Osteoblast (primary cell): ENCODE data around the gene TMEM202. TPM values are rescaled to one million over a fixed set of nuclear protein-coding genes. Genes with fewer than 3 reads are reported as not detected.
"Not testable (repeated sequence)": the region's sequence is repeated elsewhere in the genome, so short reads cannot be mapped to it uniquely, and the experiment has no call there.

Source experiments
- DNase-seq: peaks from one replicate; pipeline ENCODE4 v3.0.0; 2011; ENCODE audit warnings: low spot score, mixed read lengths; ENCODE audit not compliant: insufficient read length; ENCODE audit errors: missing footprints
- H2AFZ ChIP-seq: 2 replicates; pipeline ENCODE4 v1.6.0; 2011; ENCODE audit warnings: mild to moderate bottlenecking, low read length
- H3K27ac ChIP-seq: 2 replicates; pipeline ENCODE4 v1.5.1; 2011; ENCODE audit warnings: mild to moderate bottlenecking, low read depth, low read length, moderate library complexity
- H3K27me3 ChIP-seq: 2 replicates; pipeline ENCODE4 v1.6.0; 2012; ENCODE audit warnings: mild to moderate bottlenecking, control low read depth, inconsistent platforms, low read length, moderate library complexity; ENCODE audit not compliant: insufficient read depth
- H3K36me3 ChIP-seq: 2 replicates; pipeline ENCODE4 v1.5.1; 2011; ENCODE audit warnings: mild to moderate bottlenecking, low read length, control low read depth, moderate library complexity; ENCODE audit not compliant: insufficient read depth
- H3K4me1 ChIP-seq: 2 replicates; pipeline ENCODE4 v1.5.1; 2011; ENCODE audit warnings: mild to moderate bottlenecking, low read length, control low read depth, moderate library complexity; ENCODE audit not compliant: insufficient read depth
- H3K4me2 ChIP-seq: 2 replicates; pipeline ENCODE4 v1.6.0; 2011; ENCODE audit warnings: mild to moderate bottlenecking, low read length; ENCODE audit not compliant: insufficient read depth
- H3K4me3 ChIP-seq: fragments of 200-600 bp; sonication (generic); 3 replicates; pipeline ENCODE4 v1.5.1; 2012; ENCODE audit warnings: mild to moderate bottlenecking, low read length, inconsistent platforms; ENCODE audit not compliant: insufficient read depth
- H3K79me2 ChIP-seq: 2 replicates; pipeline ENCODE4 v1.6.0; 2012; ENCODE audit warnings: mild to moderate bottlenecking, low read length, control low read depth, inconsistent platforms; ENCODE audit not compliant: insufficient read depth
- H3K9me3 ChIP-seq: 2 replicates; pipeline ENCODE4 v1.5.1; 2011; ENCODE audit warnings: low read depth, low read length, control low read depth
- H4K20me1 ChIP-seq: 2 replicates; pipeline ENCODE4 v1.6.0; 2012; ENCODE audit warnings: mild to moderate bottlenecking, low read length, control low read depth; ENCODE audit not compliant: insufficient read depth
- total RNA-seq: library from RNA; depleted of rRNA; stranded (reverse); fragments of >200 nt; gene quantifications from 2 replicates; pipeline ENCODE4 v1.2.3, GENCODE V29; 2012
- TF ChIP-seq, protein P1 (sequence below): IDR thresholded peaks from 2 replicates; pipeline ENCODE4 v1.5.1; 2011; ENCODE audit warnings: mild to moderate bottlenecking, low read depth, low read length, moderate library complexity; ENCODE audit errors: extremely low read depth

Gene TMEM202
- total RNA-seq, 1 donor = not detected

DNA sequence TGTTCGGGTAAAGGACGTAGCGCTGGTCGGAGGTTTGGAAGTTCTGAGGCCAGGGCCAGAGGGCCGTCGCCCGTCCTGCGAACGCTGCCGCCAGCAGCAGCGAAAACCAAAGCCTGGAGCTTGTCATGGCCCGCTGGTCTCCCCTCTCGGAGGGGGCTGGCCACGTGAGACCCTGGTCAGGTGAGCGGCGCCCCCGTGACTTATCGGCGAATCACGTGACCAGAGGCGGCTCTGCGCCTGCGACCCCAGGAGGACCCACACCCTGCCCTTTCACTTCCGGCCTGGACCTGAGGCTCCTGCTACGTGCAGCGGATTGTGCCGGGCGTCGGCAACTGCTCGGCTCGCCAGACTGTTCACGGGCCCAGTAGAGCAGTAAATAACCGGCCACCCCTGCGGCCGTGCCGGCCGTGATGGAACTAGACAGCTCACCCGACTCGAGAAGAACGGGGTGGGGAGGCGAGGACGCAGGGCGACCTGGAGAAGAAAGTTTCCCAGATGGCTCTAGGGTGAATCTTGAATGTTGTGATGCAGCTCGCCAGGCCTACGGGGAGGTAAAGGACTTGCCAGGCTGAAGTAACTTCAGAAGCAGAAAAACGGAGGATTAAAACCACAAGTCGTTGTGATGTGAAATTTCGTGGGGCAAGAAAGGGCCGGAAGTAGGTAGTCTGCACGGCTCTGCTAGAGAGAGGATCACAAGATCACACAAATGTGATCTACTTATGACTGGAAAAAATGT is 22.1 kb upstream of the TMEM202 start, which contains the start of gene HEXA:
Gene HEXA (minus strand): TSS at position 169 of the 736 bp plus-strand sequence. CDS start 42 bp downstream, at position 127.
- Histone ChIP-seq H2AFZ (peak within 1 kb of the TSS; percentile 98), H3K79me2 (peaks cover 54% of the 10 kb centered on the region), H3K27me3 (peaks cover 2% of the 10 kb centered on the region), H4K20me1 (peaks cover 10% of the 10 kb centered on the region), H3K4me3 (peak within 1 kb of the TSS; percentile 82), H3K9me3 (no peaks in the 10 kb centered on the region), H3K36me3 (no peaks in the 10 kb centered on the region), H3K27ac (peak within 1 kb of the TSS; percentile 78), H3K4me2 (peak within 1 kb of the TSS; percentile 94), H3K4me1 (peaks cover 17% of the 10 kb centered on the region)
- TF ChIP-seq, protein P1, sequence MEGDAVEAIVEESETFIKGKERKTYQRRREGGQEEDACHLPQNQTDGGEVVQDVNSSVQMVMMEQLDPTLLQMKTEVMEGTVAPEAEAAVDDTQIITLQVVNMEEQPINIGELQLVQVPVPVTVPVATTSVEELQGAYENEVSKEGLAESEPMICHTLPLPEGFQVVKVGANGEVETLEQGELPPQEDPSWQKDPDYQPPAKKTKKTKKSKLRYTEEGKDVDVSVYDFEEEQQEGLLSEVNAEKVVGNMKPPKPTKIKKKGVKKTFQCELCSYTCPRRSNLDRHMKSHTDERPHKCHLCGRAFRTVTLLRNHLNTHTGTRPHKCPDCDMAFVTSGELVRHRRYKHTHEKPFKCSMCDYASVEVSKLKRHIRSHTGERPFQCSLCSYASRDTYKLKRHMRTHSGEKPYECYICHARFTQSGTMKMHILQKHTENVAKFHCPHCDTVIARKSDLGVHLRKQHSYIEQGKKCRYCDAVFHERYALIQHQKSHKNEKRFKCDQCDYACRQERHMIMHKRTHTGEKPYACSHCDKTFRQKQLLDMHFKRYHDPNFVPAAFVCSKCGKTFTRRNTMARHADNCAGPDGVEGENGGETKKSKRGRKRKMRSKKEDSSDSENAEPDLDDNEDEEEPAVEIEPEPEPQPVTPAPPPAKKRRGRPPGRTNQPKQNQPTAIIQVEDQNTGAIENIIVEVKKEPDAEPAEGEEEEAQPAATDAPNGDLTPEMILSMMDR = no peak
- DNase-seq = peak; percentile 95

DNA sequence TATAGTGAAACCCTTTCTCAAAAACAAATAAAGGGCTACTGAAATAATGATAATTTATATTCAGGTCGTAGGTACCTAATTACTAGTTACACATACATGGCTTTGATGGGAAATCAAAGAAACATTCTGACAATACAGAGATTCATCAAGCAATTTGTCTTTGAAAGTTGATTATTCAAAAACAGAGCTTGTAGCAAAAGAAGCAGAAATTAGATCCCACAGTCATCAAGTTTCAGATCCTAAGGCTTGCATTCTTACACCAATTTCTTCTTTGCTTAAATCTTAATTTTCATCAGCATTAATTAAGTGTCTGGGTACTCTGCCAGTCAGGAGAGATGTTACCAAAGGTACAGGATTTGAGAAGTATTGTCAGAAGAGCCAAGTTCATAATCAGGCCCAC is 20.8 kb upstream of the TMEM202 start:
- Histone ChIP-seq H3K9me3 (no peaks in the 10 kb centered on the region), H4K20me1 (peaks cover 3% of the 10 kb centered on the region), H3K4me1 (peaks cover 17% of the 10 kb centered on the region), H3K36me3 (no peaks in the 10 kb centered on the region), H3K79me2 (peaks cover 43% of the 10 kb centered on the region), H2AFZ (no peak overlapping the region), H3K4me3 (no peak overlapping the region), H3K4me2 (no peak overlapping the region), H3K27me3 (peaks cover 10% of the 10 kb centered on the region), H3K27ac (no peak overlapping the region)
- TF ChIP-seq, protein P1 = no peak
- no peak for DNase-seq

DNA sequence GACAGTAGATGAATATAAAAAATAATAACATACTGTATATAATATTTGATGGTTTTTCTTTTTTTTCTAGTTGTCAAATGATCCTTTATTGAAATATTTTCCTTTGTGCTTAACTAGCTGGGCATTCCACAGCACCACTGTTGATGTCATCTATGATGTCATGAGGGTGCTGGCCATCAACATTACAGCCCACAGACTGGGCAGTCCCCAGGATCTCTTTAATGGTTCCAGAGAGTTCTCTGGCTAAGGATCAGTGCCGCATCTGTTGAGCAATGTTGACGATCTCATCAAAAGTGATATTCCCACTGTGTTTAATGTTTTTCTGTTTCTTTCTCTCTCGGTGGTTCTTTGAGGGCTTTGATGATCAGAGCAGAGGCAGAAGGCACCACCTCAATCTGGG is 19.0 kb upstream of the TMEM202 start:
- H3K36me3 ChIP-seq, H4K20me1 ChIP-seq, DNase-seq, H3K9me3 ChIP-seq, H3K4me2 ChIP-seq, H3K4me3 ChIP-seq, H3K27ac ChIP-seq, H2AFZ ChIP-seq: not testable (repeated sequence)
- Histone ChIP-seq H3K4me1 (peaks cover 17% of the 10 kb centered on the region), H3K79me2 (peaks cover 25% of the 10 kb centered on the region), H3K27me3 (peaks cover 21% of the 10 kb centered on the region)

DNA sequence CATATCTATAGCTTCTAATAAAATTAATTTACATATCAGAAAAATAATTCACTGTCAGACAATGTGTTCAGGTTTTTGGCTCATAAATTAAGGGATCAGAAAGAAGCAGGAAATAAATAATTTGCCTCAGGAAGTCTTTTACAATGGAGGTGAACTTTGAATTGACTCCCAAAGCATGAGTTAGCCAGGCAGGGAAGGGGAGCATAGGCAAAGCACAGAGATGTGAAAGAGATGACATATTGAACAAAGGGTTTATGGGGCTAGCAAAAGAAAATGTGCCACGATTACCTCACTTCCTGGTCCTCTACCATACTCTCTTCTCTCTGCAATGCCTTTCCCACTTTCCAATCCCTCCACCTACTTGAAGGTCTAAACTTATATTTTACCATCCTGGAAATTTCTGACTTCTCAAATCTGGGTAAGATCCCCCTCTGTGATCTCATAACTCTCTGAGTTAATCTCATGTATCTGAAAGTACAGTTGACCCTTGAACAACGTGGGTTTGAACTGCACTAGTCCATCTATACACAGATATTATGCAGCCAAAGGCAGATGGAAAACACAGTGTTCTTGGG is 18.2 kb upstream of the TMEM202 start:
- no peaks in the 10 kb centered on the region for H4K20me1 ChIP-seq

More for the DNA sequence above, 18.2 kb upstream of the TMEM202 start:
- H3K27ac ChIP-seq = no peak overlapping the region
- H3K9me3 ChIP-seq = no peaks in the 10 kb centered on the region
- no peak overlapping the region for H3K4me2 ChIP-seq
- peaks cover 29% of the 10 kb centered on the region for H3K27me3 ChIP-seq
- no peaks in the 10 kb centered on the region for H3K36me3 ChIP-seq
- no peak overlapping the region for H3K4me3 ChIP-seq
- peaks cover 10% of the 10 kb centered on the region for H3K4me1 ChIP-seq
- H2AFZ ChIP-seq = no peak overlapping the region
- H3K79me2 ChIP-seq = peaks cover 17% of the 10 kb centered on the region
- TF ChIP-seq, protein P1 = no peak
- peak; percentile 25 for DNase-seq
